Hepatocyte (in vitro differentiated cells): ENCODE measurements around the gene P2RX4.

Source experiments
- EZH2 ChIP-seq: fragments of 200-600 bp; sonication (generic); IDR thresholded peaks from 2 replicates; pipeline ENCODE4 v1.6.1; 2016; ENCODE audit warnings: antibody characterized with exemption, mild to moderate bottlenecking, borderline replicate concordance
- TF ChIP-seq, protein P1 (sequence below): fragments of 200-600 bp; sonication (generic); IDR thresholded peaks from 2 replicates; pipeline ENCODE4 v1.5.1; 2016; ENCODE audit warnings: antibody characterized with exemption, mild to moderate bottlenecking; ENCODE audit not compliant: poor library complexity

DNA sequence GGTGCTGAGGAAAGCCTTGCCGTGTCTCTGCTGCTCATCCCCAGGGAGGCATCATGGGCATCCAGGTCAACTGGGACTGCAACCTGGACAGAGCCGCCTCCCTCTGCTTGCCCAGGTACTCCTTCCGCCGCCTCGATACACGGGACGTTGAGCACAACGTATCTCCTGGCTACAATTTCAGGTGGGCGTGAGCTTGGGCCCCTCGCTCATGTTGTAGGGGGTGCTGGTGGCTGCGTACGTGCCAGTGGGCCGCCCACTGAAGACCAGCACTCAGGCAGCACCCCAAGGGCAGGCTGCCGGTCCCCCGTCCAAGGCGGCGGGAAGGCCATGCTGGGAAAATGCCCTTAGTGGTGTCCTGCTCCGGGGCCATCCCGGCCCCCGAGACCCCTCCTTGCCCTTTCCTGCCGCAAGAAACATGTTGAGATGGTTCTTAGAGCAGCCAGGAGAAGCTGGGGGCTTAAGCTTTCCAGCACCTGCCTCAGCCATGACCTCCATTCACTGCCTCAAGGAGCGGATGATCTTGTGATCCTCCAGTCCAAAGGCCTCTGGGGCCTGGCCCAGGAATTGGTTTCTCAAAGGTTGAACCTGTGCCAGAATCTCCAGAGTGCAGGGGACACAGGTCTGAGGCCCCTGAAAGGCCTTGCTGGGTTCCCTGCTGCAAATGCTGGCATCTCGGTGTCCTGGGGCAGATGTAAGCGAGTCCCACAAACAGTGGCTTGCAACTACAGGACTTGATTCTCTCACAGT is 19.2 kb downstream of the P2RX4 start:
- TF ChIP-seq, protein P1, sequence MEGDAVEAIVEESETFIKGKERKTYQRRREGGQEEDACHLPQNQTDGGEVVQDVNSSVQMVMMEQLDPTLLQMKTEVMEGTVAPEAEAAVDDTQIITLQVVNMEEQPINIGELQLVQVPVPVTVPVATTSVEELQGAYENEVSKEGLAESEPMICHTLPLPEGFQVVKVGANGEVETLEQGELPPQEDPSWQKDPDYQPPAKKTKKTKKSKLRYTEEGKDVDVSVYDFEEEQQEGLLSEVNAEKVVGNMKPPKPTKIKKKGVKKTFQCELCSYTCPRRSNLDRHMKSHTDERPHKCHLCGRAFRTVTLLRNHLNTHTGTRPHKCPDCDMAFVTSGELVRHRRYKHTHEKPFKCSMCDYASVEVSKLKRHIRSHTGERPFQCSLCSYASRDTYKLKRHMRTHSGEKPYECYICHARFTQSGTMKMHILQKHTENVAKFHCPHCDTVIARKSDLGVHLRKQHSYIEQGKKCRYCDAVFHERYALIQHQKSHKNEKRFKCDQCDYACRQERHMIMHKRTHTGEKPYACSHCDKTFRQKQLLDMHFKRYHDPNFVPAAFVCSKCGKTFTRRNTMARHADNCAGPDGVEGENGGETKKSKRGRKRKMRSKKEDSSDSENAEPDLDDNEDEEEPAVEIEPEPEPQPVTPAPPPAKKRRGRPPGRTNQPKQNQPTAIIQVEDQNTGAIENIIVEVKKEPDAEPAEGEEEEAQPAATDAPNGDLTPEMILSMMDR = no peak
- no peak for TF ChIP-seq EZH2
